Osteoblast (primary cell): ENCODE data around the gene PTPN9. TPM values are rescaled to one million over a fixed set of nuclear protein-coding genes. Genes with fewer than 3 reads are reported as not detected.
"Not testable (repeated sequence)": the region's sequence is repeated elsewhere in the genome, so short reads cannot be mapped to it uniquely, and the experiment has no call there.

Source experiments
- DNase-seq: peaks from one replicate; pipeline ENCODE4 v3.0.0; 2011; ENCODE audit warnings: low spot score, mixed read lengths; ENCODE audit not compliant: insufficient read length; ENCODE audit errors: missing footprints
- H2AFZ ChIP-seq: 2 replicates; pipeline ENCODE4 v1.6.0; 2011; ENCODE audit warnings: mild to moderate bottlenecking, low read length
- H3K27ac ChIP-seq: 2 replicates; pipeline ENCODE4 v1.5.1; 2011; ENCODE audit warnings: mild to moderate bottlenecking, low read depth, low read length, moderate library complexity
- H3K27me3 ChIP-seq: 2 replicates; pipeline ENCODE4 v1.6.0; 2012; ENCODE audit warnings: mild to moderate bottlenecking, control low read depth, inconsistent platforms, low read length, moderate library complexity; ENCODE audit not compliant: insufficient read depth
- H3K36me3 ChIP-seq: 2 replicates; pipeline ENCODE4 v1.5.1; 2011; ENCODE audit warnings: mild to moderate bottlenecking, low read length, control low read depth, moderate library complexity; ENCODE audit not compliant: insufficient read depth
- H3K4me1 ChIP-seq: 2 replicates; pipeline ENCODE4 v1.5.1; 2011; ENCODE audit warnings: mild to moderate bottlenecking, low read length, control low read depth, moderate library complexity; ENCODE audit not compliant: insufficient read depth
- H3K4me2 ChIP-seq: 2 replicates; pipeline ENCODE4 v1.6.0; 2011; ENCODE audit warnings: mild to moderate bottlenecking, low read length; ENCODE audit not compliant: insufficient read depth
- H3K4me3 ChIP-seq: fragments of 200-600 bp; sonication (generic); 3 replicates; pipeline ENCODE4 v1.5.1; 2012; ENCODE audit warnings: mild to moderate bottlenecking, low read length, inconsistent platforms; ENCODE audit not compliant: insufficient read depth
- H3K79me2 ChIP-seq: 2 replicates; pipeline ENCODE4 v1.6.0; 2012; ENCODE audit warnings: mild to moderate bottlenecking, low read length, control low read depth, inconsistent platforms; ENCODE audit not compliant: insufficient read depth
- H3K9me3 ChIP-seq: 2 replicates; pipeline ENCODE4 v1.5.1; 2011; ENCODE audit warnings: low read depth, low read length, control low read depth
- H4K20me1 ChIP-seq: 2 replicates; pipeline ENCODE4 v1.6.0; 2012; ENCODE audit warnings: mild to moderate bottlenecking, low read length, control low read depth; ENCODE audit not compliant: insufficient read depth
- CTCF ChIP-seq: IDR thresholded peaks from 2 replicates; pipeline ENCODE4 v1.5.1; 2011; ENCODE audit warnings: mild to moderate bottlenecking, low read depth, low read length, moderate library complexity; ENCODE audit errors: extremely low read depth
- total RNA-seq: library from RNA; depleted of rRNA; stranded (reverse); fragments of >200 nt; gene quantifications from 2 replicates; pipeline ENCODE4 v1.2.3, GENCODE V29; 2012

PTPN9 gene
- total RNA-seq, 1 donor, result 23.9 TPM

- TF ChIP-seq CTCF, result no peak
- H3K36me3 ChIP-seq, result no peaks in the 10 kb centered on the region
Measured at GRCh38 chr15:75551091-75551490, 28.0 kb downstream of the PTPN9 start.

GRCh38 chr15:75545064-75545463, 34.1 kb downstream of the PTPN9 start:
- Histone ChIP-seq H3K36me3 (no peaks in the 10 kb centered on the region), H3K27ac (no peak overlapping the region), H3K4me1 (peaks cover 5% of the 10 kb centered on the region), H2AFZ (no peak overlapping the region), H4K20me1 (peaks cover 20% of the 10 kb centered on the region), H3K9me3 (no peaks in the 10 kb centered on the region), H3K4me2 (no peak overlapping the region), H3K27me3 (no peaks in the 10 kb centered on the region), H3K79me2 (peaks cover 78% of the 10 kb centered on the region), H3K4me3 (no peak overlapping the region)
- DNase-seq, result no peak
- no peak for TF ChIP-seq CTCF

More at GRCh38 chr15:75551091-75551490, 28.0 kb downstream of the PTPN9 start:
- no peak overlapping the region for H3K4me3 ChIP-seq
- H4K20me1 ChIP-seq, result peaks cover 34% of the 10 kb centered on the region
- H2AFZ ChIP-seq, result no peak overlapping the region
- no peaks in the 10 kb centered on the region for H3K27me3 ChIP-seq
- no peaks in the 10 kb centered on the region for H3K9me3 ChIP-seq
- no peak overlapping the region for H3K4me2 ChIP-seq
- peaks cover 77% of the 10 kb centered on the region for H3K79me2 ChIP-seq
- no peak for DNase-seq
- no peak overlapping the region for H3K27ac ChIP-seq
- peaks cover 9% of the 10 kb centered on the region for H3K4me1 ChIP-seq

- no peaks in the 10 kb centered on the region for H3K9me3 ChIP-seq
- no peak overlapping the region for H3K4me3 ChIP-seq
- H4K20me1 ChIP-seq, result peaks cover 16% of the 10 kb centered on the region
- H3K79me2 ChIP-seq, result peaks cover 78% of the 10 kb centered on the region
- DNase-seq, result no peak
- no peak overlapping the region for H3K4me2 ChIP-seq
- TF ChIP-seq CTCF, result no peak
- H2AFZ ChIP-seq, result no peak overlapping the region
- H3K36me3 ChIP-seq, result no peaks in the 10 kb centered on the region
- peaks cover 5% of the 10 kb centered on the region for H3K4me1 ChIP-seq
- H3K27me3 ChIP-seq, result no peaks in the 10 kb centered on the region
- H3K27ac ChIP-seq, result no peak overlapping the region
Measured at GRCh38 chr15:75544359-75544758, 34.8 kb downstream of the PTPN9 start.

- not testable (repeated sequence) for H3K9me3 ChIP-seq, DNase-seq, H3K36me3 ChIP-seq, H3K27me3 ChIP-seq, H3K4me1 ChIP-seq, H2AFZ ChIP-seq, H3K4me3 ChIP-seq, H3K4me2 ChIP-seq, H3K27ac ChIP-seq
- H3K79me2 ChIP-seq, result peaks cover 81% of the 10 kb centered on the region
- H4K20me1 ChIP-seq, result peaks cover 19% of the 10 kb centered on the region
Measured at GRCh38 chr15:75542949-75543545, 36.1 kb downstream of the PTPN9 start.
